Keratinocyte (primary cell): ENCODE results near the gene ZNF780A. TPM values are rescaled to one million over a fixed set of nuclear protein-coding genes. Genes with fewer than 3 reads are reported as not detected.
A peak's percentile ranks its signal among the peaks of the same experiment; 100 is the strongest.

Source experiments
- DNase-seq: peaks from one replicate; pipeline ENCODE4 v3.0.0-alpha.2; 2011; ENCODE audit warnings: low read depth, missing footprints, low spot score
- FAIRE-seq: peaks from 2 replicates; lab custom pipeline; 2011; peaks lifted over from hg19 to GRCh38; lab: Jason Lieb, UNC
- H2AFZ ChIP-seq: 2 replicates; pipeline ENCODE4 v1.6.0; 2012; ENCODE audit warnings: low read length, control low read depth, inconsistent platforms; ENCODE audit not compliant: control insufficient read depth
- H3K27ac ChIP-seq: 2 replicates; pipeline ENCODE4 v1.5.1; 2011; ENCODE audit warnings: low read length; ENCODE audit not compliant: control insufficient read depth, insufficient read depth
- H3K27me3 ChIP-seq: 3 replicates; pipeline ENCODE4 v1.6.0; 2011; ENCODE audit warnings: low read length; ENCODE audit not compliant: control insufficient read depth, insufficient read depth; ENCODE audit errors: extremely low read depth
- H3K36me3 ChIP-seq, 2 experiments: 2 replicates in 1 of 2; 3 replicates in 1 of 2; pipeline ENCODE4 v1.5.1; 2011; ENCODE audit warnings: low read length in 2 of 2, mild to moderate bottlenecking in 1 of 2; ENCODE audit not compliant: control insufficient read depth in 2 of 2, insufficient read depth in 2 of 2; ENCODE audit errors: extremely low read depth in 1 of 2
- H3K4me1 ChIP-seq: 3 replicates; pipeline ENCODE4 v1.5.1; 2011; ENCODE audit warnings: low read length; ENCODE audit not compliant: control insufficient read depth, insufficient read depth; ENCODE audit errors: extremely low read depth
- H3K4me2 ChIP-seq: 3 replicates; pipeline ENCODE4 v1.6.0; 2011; ENCODE audit warnings: low read depth, low read length; ENCODE audit not compliant: control insufficient read depth, insufficient read depth; ENCODE audit errors: extremely low read depth
- H3K4me3 ChIP-seq, 3 experiments: fragments of 200-600 bp in 1 of 3; sonication (generic) in 1 of 3; 2 replicates in 2 of 3; 3 replicates in 1 of 3; pipeline ENCODE4 v1.5.1; 2011 to 2016; ENCODE audit warnings: low read length in 3 of 3, mild to moderate bottlenecking in 3 of 3, control low read depth in 2 of 3, inconsistent platforms in 1 of 3, low read depth in 1 of 3, mixed read lengths in 1 of 3, mixed run types in 1 of 3, moderate library complexity in 1 of 3; ENCODE audit not compliant: control insufficient read depth in 2 of 3, insufficient read depth in 2 of 3; ENCODE audit errors: extremely low read depth in 1 of 3
- H3K79me2 ChIP-seq: 2 replicates; pipeline ENCODE4 v1.6.0; 2012; ENCODE audit warnings: low read length; ENCODE audit not compliant: control insufficient read depth, insufficient read depth
- H3K9ac ChIP-seq: 3 replicates; pipeline ENCODE4 v1.6.0; 2011; ENCODE audit warnings: low read length; ENCODE audit not compliant: control insufficient read depth, insufficient read depth; ENCODE audit errors: extremely low read depth
- H3K9me1 ChIP-seq: 3 replicates; pipeline ENCODE4 v1.6.0; 2011; ENCODE audit warnings: low read length; ENCODE audit not compliant: control insufficient read depth, insufficient read depth; ENCODE audit errors: extremely low read depth
- H3K9me3 ChIP-seq: 2 replicates; pipeline ENCODE4 v1.5.1; 2012; ENCODE audit warnings: low read depth, low read length; ENCODE audit not compliant: control insufficient read depth
- H4K20me1 ChIP-seq: 3 replicates; pipeline ENCODE4 v1.6.0; 2011; ENCODE audit warnings: low read length; ENCODE audit not compliant: control insufficient read depth, insufficient read depth; ENCODE audit errors: extremely low read depth
- CTCF ChIP-seq, 3 experiments: IDR thresholded peaks in 1 of 3; conservative IDR thresholded peaks in 1 of 3; optimal IDR thresholded peaks in 1 of 3; 2 replicates in 2 of 3; 3 replicates in 1 of 3; pipeline versions ENCODE3 to v1.5.1; 2011; ENCODE audit warnings: low read length in 3 of 3, mild to moderate bottlenecking in 3 of 3, moderate library complexity in 2 of 3, control low read depth in 1 of 3, inconsistent platforms in 1 of 3; ENCODE audit not compliant: insufficient read depth in 2 of 3; ENCODE audit errors: extremely low read depth in 1 of 3
- EZH2 ChIP-seq: IDR thresholded peaks from one replicate; pipeline ENCODE4 v1.6.1; 2012; ENCODE audit warnings: inconsistent platforms, mild to moderate bottlenecking, low read length, moderate library complexity
- dilution Hi-C: fragments of 300-500 bp; cut with MboI; formaldehyde crosslinking; loops from one replicate; pipeline ENCODE4 v1.7.0; 2020; ENCODE audit warnings: low sequenced_read_pairs; ENCODE audit not compliant: extremely low pct_ligation_motif_present
- polyA plus RNA-seq, 5 experiments: library from polyadenylated mRNA; depleted of rRNA in 3 of 5; stranded (reverse) in 3 of 5; stranded (forward) in 1 of 5; unstranded in 1 of 5; fragments of >200 nt; gene quantifications; 1 replicate in 1 of 5; 2 replicates in 3 of 5; 3 replicates in 1 of 5; pipeline versions ENCODE4 v1.2.1 to v1.2.3, GENCODE V29; 2011 to 2012; ENCODE audit warnings: missing spikeins in 2 of 5, low read depth in 1 of 5, low replicate concordance in 1 of 5

Gene ZNF780A
- polyA plus RNA-seq, 1 donor (not counting 4 experiments of a cell fraction or from before 2014, with no cell fraction given): 19.0 TPM

- peak within 1 kb of the TSS; percentile 92 for H2AFZ ChIP-seq
- H3K4me2 ChIP-seq: peak within 1 kb of the TSS; percentile 99
- peaks cover 11% of the 10 kb centered on the region for H3K4me1 ChIP-seq
- H3K36me3 ChIP-seq: no peaks in the 10 kb centered on the region
- H3K27me3 ChIP-seq: no peaks in the 10 kb centered on the region
- no peaks in the 10 kb centered on the region for H3K9me1 ChIP-seq
- H3K79me2 ChIP-seq: peaks cover 24% of the 10 kb centered on the region
- FAIRE-seq: peak; percentile 93
- no peak for DNase-seq
- dilution Hi-C loops: no loop called here
- peak within 1 kb of the TSS; percentile 52 for H3K27ac ChIP-seq
- H3K9me3 ChIP-seq: peaks cover 2% of the 10 kb centered on the region
- H4K20me1 ChIP-seq: no peaks in the 10 kb centered on the region
- no peak for TF ChIP-seq EZH2
- TF ChIP-seq CTCF (optimal IDR thresholded peaks at IDR 0.05 in 1 of 3, IDR thresholded peaks at IDR 0.05 in 1 of 3, conservative IDR thresholded peaks at IDR 0.05 in 1 of 3; ENCODE audit: extremely low read depth in 1 of 3, insufficient read depth in 2 of 3, low read length in 3 of 3): no peak
- peak within 1 kb of the TSS; percentile 61 for H3K9ac ChIP-seq
- peak within 1 kb of the TSS; percentile 64 to 97 (median 84) for H3K4me3 ChIP-seq
Measured at GRCh38 chr19:40055832-40056504, 34.8 kb downstream of the ZNF780A start, which contains the start of gene ZNF780B. Gene ZNF780B, minus strand, starts transcription at chr19:40056231. Its CDS starts 5,899 bp downstream, at chr19:40050332.

DNA sequence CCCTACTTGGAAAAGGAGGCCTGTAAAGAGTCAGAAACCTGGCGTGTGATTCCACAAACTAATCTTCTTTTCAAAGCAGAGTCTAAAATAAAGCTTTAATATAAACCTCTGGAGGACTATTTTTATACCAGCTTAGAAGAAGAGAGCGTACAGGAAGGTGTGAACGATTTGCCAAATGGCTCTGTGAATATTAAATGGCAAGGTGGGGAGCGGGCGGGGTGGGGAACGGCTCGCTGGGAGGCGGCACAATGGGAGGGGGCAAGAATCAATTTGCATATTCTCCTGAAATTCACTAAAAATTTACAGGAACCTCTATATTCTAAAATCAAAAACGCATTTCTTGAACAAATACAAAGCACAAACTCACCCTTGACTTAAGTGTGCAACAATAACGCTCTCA, 35.7 kb downstream of the ZNF780A start:
- H3K79me2 ChIP-seq: peaks cover 24% of the 10 kb centered on the region
- peak overlapping the region; percentile 92 for H2AFZ ChIP-seq
- H3K9ac ChIP-seq: peak overlapping the region; percentile 61

More for the DNA sequence above, 35.7 kb downstream of the ZNF780A start:
- dilution Hi-C loops: no loop called here
- Histone ChIP-seq H4K20me1 (no peaks in the 10 kb centered on the region), H3K4me2 (peak overlapping the region; percentile 99), H3K4me3 (peak overlapping the region; percentile 64 to 97 (median 84)), H3K36me3 (no peaks in the 10 kb centered on the region), H3K27me3 (no peaks in the 10 kb centered on the region), H3K4me1 (peaks cover 11% of the 10 kb centered on the region), H3K27ac (no peak overlapping the region), H3K9me1 (no peaks in the 10 kb centered on the region), H3K9me3 (peaks cover 2% of the 10 kb centered on the region)
- no peak for FAIRE-seq
- TF ChIP-seq CTCF (optimal IDR thresholded peaks at IDR 0.05 in 1 of 3, IDR thresholded peaks at IDR 0.05 in 1 of 3, conservative IDR thresholded peaks at IDR 0.05 in 1 of 3; ENCODE audit: extremely low read depth in 1 of 3, insufficient read depth in 2 of 3, low read length in 3 of 3) (no peak), EZH2 (no peak)
- no peak for DNase-seq
